ENCODE results near the gene GNG12.

GNG12 gene

DNA sequence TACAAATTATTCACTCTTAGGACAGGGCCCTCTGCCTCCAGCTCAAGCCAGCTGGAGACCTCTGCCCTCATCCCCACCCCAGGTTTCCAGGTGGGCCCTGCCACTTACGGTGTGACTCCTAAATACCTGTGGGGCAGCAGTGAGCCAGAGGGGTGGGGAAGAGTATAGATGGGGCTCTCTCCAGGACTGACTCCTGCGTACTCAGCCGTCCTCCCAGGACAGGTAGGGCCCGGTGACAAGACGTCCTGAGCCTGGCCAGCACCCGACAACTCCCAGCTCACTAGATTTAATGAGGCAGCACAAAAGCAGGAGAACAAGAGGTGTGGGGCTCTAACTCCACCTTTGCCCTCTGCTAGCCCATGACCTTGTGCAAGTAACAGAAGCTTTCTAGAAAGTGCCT is 16.8 kb downstream of the GNG12 start (continued):
- TF ChIP-seq CREB5 (CRISPR knock-in tag; IDR thresholded peaks at IDR 0.05; ENCODE audit: low read depth) = no peak

GRCh38 chr1:67816095-67816475 is 17.2 kb downstream of the GNG12 start:
- TF ChIP-seq RARB (CRISPR knock-in tag; IDR thresholded peaks at IDR 0.05) = no peak
- ATAC-seq = no peak

- ATAC-seq = no peak
- TF ChIP-seq ARNTL (CRISPR knock-in tag; IDR thresholded peaks at IDR 0.05; ENCODE audit: borderline replicate concordance, low read depth) = no peak
- no peak for TF ChIP-seq ESRRG (CRISPR knock-in tag; IDR thresholded peaks at IDR 0.05)
- TF ChIP-seq, protein P1, sequence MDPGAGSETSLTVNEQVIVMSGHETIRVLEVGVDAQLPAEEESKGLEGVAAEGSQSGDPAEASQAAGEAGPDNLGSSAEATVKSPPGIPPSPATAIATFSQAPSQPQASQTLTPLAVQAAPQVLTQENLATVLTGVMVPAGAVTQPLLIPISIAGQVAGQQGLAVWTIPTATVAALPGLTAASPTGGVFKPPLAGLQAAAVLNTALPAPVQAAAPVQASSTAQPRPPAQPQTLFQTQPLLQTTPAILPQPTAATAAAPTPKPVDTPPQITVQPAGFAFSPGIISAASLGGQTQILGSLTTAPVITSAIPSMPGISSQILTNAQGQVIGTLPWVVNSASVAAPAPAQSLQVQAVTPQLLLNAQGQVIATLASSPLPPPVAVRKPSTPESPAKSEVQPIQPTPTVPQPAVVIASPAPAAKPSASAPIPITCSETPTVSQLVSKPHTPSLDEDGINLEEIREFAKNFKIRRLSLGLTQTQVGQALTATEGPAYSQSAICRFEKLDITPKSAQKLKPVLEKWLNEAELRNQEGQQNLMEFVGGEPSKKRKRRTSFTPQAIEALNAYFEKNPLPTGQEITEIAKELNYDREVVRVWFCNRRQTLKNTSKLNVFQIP (CRISPR knock-in tag; IDR thresholded peaks at IDR 0.05; ENCODE audit: borderline replicate concordance, low read depth) = no peak
- no peak for TF ChIP-seq PATZ1 (CRISPR knock-in tag; IDR thresholded peaks at IDR 0.05; ENCODE audit: borderline replicate concordance)
- TF ChIP-seq ZNF70 (CRISPR knock-in tag; IDR thresholded peaks at IDR 0.05) = no peak
- no peak for TF ChIP-seq RARB (CRISPR knock-in tag; IDR thresholded peaks at IDR 0.05)
- TF ChIP-seq CSDC2 (CRISPR knock-in tag; IDR thresholded peaks at IDR 0.05) = no peak
- TF ChIP-seq ZNF565 (CRISPR knock-in tag; conservative IDR thresholded peaks at IDR 0.05; ENCODE audit: low read depth) = no peak
- no peak for TF ChIP-seq CSRNP3 (CRISPR knock-in tag; IDR thresholded peaks at IDR 0.05)
- no peak for TF ChIP-seq TOX (CRISPR knock-in tag; IDR thresholded peaks at IDR 0.05; ENCODE audit: borderline replicate concordance)
- no peak for TF ChIP-seq SNAI2 (CRISPR knock-in tag; IDR thresholded peaks at IDR 0.05)
- TF ChIP-seq, protein P2, sequence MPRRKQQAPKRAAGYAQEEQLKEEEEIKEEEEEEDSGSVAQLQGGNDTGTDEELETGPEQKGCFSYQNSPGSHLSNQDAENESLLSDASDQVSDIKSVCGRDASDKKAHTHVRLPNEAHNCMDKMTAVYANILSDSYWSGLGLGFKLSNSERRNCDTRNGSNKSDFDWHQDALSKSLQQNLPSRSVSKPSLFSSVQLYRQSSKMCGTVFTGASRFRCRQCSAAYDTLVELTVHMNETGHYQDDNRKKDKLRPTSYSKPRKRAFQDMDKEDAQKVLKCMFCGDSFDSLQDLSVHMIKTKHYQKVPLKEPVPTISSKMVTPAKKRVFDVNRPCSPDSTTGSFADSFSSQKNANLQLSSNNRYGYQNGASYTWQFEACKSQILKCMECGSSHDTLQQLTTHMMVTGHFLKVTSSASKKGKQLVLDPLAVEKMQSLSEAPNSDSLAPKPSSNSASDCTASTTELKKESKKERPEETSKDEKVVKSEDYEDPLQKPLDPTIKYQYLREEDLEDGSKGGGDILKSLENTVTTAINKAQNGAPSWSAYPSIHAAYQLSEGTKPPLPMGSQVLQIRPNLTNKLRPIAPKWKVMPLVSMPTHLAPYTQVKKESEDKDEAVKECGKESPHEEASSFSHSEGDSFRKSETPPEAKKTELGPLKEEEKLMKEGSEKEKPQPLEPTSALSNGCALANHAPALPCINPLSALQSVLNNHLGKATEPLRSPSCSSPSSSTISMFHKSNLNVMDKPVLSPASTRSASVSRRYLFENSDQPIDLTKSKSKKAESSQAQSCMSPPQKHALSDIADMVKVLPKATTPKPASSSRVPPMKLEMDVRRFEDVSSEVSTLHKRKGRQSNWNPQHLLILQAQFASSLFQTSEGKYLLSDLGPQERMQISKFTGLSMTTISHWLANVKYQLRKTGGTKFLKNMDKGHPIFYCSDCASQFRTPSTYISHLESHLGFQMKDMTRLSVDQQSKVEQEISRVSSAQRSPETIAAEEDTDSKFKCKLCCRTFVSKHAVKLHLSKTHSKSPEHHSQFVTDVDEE (CRISPR knock-in tag; IDR thresholded peaks at IDR 0.05) = no peak
These were observed 17.8 kb downstream of the GNG12 start for GRCh38 chr1:67815303-67816094.

- ATAC-seq = no peak; the same call in 2 of the 3 replicates
- TF ChIP-seq GLIS3 (CRISPR knock-in tag; IDR thresholded peaks at IDR 0.05) (no peak), ZC3H10 (CRISPR knock-in tag; IDR thresholded peaks at IDR 0.05) (no peak), ZNF565 (CRISPR knock-in tag; conservative IDR thresholded peaks at IDR 0.05; ENCODE audit: low read depth) (no peak), CREB5 (CRISPR knock-in tag; IDR thresholded peaks at IDR 0.05; ENCODE audit: low read depth) (no peak), OSR1 (CRISPR knock-in tag; IDR thresholded peaks at IDR 0.05) (no peak), CSDC2 (CRISPR knock-in tag; IDR thresholded peaks at IDR 0.05) (no peak), ZFP3 (CRISPR knock-in tag; IDR thresholded peaks at IDR 0.05) (no peak), TOX (CRISPR knock-in tag; IDR thresholded peaks at IDR 0.05; ENCODE audit: borderline replicate concordance) (no peak), ESRRG (CRISPR knock-in tag; IDR thresholded peaks at IDR 0.05) (no peak), CSRNP3 (CRISPR knock-in tag; IDR thresholded peaks at IDR 0.05) (no peak), ARNTL (CRISPR knock-in tag; IDR thresholded peaks at IDR 0.05; ENCODE audit: borderline replicate concordance, low read depth) (no peak)
- TF ChIP-seq, protein P1 (CRISPR knock-in tag; IDR thresholded peaks at IDR 0.05; ENCODE audit: borderline replicate concordance, low read depth) = no peak
These were observed 19.0 kb downstream of the GNG12 start for GRCh38 chr1:67814121-67814772.
